Dermis blood vessel endothelial cell (primary cell): ENCODE results near the gene KMT2E. TPM values are rescaled to one million over a fixed set of nuclear protein-coding genes. Genes with fewer than 3 reads are reported as not detected.

Experiments used
- DNase-seq: peaks from one replicate; pipeline ENCODE4 v3.0.0; 2010
- total RNA-seq: library from RNA; depleted of rRNA; stranded (reverse); fragments of >200 nt; gene quantifications from 2 replicates; pipeline ENCODE4 v1.2.3, GENCODE V29; 2014

Gene KMT2E
- total RNA-seq, 1 donor from 2014 or later = 155 TPM

DNA sequence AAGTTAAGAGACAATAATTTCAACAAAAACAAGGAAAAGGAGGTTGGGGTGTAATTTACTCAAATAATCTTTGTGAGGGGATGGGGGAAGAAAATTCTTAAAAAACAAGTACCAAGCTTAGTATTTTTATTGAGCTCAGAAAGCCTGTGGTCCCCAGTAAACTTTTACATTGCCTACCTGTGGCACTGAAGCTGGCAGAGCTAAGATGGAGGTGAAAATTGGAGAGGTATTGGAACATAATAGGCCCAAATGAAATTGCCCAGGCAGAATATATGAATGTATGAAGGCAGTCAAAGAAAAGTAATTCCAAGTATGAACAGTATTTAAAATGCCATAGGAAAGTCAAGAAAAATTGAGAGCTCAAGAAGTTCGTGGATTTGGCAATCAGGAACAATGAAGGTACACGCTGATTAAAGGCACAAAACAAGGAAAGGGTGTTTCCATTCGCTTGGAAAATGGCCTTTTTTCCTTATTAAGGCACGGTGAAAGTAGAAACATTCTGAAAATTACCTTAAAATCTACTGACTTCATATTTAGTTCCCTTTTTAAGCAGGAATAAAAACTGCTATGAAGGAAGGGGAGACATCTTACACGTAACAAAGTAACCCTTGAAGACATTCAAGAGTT, 3.4 kb upstream of the KMT2E start:
- peak; percentile 40 for DNase-seq

DNA sequence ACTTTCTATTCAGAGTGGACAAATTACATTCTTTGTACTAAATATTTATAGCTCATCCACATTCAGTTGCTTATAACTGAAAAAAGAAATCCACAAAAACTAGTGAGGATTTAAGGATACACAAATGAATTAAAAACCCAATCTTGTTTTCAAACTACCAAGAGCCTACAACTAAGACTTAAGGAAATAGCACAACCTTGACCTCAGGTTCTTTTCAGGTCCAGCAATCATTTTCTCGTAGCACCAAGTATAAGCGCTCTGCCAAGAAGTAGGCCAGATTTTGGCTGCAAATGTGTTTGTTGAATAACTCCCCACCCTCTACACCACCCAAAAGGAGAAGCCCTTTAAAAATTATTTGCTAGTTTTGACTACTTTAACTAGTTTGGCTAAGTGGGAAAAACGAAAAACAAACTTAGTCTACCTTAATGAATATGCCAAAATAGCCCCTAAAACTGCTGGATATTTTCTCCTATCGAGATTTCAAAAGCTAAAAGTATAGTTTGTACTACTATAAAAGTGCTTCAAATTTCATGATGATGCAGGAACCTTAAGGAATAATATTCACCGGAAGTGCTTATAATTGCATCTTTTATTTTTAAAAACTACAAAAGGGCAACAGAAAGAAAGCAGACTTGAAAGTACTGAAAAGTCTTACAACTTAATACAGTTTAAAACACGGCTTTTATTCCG, 2.7 kb upstream of the KMT2E start:
- peak; percentile 56 for DNase-seq

DNA sequence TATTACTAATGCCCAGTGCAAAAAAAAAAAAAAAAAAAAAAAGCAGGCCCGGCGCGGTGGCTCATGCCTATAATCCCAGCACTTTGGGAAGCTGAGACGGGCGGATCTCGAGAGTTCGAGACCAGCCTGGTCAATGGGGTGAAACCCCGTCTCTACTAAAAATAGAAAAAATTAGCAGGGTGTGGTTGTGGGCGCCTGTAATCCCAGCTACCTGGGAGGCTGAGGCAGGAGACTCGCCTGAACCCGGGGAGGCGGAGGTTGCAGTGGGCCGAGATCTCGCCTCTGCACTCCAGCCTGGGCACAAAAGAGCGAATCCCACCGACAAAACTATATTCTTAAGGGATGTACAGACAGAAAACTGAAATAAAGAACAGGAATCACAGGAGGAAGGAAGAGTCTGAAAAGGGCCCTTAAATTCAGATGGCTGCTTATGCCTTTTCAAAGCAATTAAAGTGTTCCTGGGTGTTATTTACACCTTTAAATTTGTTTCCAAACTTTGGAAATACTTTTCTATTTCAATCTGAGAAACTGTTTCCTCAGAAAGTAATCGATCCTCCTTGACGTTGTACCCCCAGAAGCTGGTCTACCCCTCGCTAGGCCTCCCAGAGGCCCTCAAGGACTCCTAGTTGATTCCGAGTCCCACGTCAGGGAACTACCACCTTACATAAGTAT, 2.0 kb upstream of the KMT2E start:
- no peak for DNase-seq

DNA sequence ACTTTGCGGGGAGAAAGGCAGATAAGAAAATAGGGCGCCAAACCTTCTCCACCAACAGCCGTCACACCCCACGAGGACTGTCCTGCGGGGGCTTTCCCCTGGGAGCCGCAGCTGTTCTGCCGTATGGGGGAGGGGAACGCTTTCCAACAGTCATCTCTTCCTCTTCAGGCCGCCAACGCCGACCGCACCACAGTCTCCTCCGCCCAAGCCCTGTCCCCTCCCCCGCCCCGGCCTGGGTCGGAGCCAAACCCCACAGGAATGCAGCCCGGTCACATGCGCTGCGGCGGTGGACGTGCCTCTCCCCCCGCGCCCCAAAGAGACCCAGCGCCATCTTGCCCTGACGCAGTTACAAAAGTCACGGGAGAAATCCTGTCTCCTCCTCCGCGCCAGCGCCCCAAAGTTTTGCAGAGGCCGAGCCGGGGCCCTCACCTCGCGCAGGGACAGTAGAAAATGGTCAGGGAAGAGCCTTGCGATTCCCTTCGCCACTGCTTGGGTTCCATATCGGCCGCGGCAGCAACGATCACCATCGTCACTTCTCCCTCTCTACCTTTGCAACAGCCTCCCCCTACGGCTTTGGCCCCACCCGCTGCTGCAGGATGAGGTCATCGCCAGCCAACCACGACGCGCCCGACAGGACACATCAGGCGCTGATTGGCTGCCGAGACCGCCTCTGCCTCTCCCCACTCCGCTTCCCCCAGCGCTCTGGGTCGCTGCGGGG, 1.3 kb upstream of the KMT2E start:
- DNase-seq = peak; percentile 99

DNA sequence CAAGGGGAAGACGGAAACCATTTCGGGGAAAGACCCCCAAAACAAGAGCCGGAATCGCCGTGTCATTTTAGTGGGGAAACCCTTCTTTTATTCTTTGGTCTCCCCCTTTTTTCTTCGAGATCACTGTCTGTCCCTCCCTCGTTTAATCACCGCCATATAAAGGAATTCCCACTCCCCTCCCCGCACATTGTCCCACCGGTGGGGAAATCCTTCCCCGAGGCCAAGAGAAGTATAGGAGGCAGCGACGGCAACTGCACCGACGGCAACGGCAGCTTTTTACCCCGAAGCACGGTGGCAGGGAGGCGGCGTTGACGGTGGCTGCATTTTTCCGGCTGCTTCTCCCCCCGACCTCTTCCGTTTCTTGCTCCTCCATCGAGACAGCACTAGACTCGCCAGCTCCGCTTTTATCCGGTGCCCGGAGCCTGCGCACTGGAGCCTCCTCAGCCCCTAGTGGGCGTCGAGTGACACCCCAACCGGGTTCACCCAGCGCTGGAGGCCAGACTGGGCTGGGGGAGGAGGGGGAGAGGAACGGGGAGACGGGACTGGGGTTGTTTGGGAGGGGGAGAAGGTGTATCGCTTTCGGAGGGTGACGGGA, 687 bp upstream of the KMT2E start:
- peak; percentile 96 for DNase-seq

DNA sequence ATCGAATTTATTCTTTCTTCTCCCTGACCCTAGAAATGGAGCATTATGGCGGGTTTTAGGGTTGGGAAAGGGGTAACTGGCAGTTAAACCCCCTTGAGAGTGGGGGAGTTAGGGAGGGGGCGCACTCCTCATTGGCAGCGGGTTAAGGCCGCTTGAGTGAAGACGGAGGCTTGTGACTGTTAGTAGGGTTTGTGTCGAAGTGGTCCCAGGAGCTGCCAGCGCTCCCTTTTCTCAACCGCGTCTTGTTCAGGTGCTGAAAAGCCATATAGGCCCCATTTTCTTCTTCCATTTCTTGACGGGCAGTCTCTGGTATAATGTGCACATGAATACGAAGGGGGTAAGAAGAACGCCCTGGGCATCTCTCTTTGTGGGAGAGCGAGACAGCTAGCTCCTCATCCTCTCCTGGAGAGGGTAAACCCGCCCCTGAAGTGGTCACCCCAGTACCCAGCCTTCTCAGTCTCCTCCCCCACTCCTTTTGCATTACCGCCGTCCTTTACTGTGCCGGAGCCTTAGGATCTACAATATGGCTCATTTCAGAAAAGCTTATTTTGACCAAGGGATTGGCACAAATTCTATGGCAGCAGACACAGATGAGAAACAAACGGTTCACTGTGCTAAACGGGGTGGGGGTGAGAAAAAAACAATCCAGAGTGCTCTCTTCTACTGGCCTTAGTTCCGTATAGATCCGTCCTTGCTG, 836 bp downstream of the KMT2E start:
- DNase-seq = peak; percentile 68

DNA sequence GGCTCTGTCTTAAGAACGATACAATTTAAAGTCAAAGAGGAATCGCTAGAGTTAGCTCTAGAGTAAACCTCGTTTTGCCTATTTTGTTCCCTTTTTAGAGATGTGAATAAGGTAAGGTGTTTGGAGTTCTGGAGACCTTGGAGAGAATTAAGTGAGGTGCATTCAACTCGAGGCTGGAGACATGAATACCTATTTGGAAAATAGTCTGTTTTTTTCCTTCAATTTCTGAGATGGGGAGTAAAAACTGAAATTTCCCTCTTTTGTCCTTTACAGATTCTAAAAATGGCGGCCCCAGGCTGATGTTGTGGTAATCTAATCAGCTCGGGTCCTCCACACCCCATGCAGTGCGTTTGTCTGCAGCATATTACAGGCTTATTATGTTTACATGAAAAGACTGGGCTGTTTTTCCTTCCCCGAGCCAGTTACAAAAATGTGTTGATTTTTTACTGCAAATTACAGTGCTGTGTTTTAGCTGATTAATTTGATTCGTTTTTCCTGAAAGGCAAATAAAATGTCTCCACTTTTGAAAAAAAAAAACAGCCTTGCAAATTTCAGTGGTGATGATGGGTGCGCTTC, 1.5 kb downstream of the KMT2E start:
- peak; percentile 53 for DNase-seq

DNA sequence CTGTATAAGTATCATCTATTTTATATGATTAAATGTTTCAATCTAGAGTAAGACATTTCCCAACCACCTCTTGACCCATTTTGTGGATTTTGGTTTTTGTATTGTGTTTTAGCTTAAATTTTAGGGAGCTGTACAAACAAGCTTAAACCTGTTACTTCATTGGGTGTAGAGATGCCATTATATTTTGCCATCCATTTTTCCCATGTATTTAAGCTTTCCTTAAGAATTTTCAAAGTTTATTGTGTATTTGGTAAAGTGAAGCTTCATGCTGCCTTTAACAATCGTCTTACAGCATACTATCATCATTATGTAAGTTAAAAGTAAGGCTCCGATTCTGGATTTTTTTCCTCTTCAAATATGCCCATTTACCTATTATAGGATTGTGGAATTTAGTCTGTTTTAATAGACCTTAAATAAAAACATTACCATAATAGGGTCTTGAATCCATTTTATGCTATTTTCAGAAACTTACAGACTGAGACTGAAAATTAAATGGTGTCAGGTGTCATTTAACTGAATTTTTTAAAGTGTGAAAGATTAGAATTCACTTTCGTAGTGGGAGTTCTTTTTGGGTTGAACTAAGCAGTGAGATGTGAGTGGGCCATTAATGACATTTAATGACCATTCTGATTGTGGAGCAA, 2.2 kb downstream of the KMT2E start:
- DNase-seq = no peak

DNA sequence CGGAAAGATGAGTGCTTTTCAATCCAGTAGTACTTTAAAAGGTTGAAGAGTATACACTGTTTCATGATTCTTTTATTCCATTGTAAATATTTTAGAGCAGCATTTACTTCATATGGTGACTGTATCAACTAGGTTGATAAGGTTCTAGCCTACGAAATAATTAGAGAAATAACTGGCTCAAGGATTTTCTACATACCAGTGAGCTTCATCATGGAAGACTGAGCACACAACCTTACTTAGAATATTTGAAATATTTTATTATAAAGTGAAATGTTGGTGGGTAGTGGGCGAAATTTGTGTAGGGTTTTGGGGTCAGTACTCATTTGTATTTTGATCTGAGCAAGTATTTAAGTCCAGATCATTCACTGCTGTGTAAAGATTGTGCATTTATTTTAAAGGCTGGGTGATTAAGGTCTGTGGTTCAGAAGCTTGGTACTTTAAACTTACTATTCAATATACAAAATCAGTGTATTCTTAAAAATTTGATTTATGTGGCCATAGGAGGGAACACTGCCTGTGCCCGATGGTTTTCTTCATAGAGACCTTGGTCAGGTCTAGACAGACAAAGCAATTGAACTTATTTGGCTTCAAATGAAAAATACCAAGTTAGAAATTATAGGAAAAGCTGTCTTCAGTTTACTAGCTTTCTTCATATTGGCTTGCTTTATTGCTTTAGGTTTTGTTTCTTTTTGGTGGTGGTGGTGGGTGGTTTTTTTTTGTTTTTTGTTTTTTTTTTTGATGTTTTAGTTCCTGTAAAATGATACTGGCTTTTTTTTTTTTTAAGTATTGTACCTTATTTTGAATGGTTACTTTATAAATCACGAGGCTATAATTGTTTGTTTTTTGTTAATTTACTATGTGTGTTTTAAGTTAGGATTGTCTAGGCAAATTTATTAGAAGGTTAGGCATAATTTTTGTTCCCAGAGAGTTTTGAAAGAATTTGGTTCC, 3.0 kb downstream of the KMT2E start:
- no peak for DNase-seq

DNA sequence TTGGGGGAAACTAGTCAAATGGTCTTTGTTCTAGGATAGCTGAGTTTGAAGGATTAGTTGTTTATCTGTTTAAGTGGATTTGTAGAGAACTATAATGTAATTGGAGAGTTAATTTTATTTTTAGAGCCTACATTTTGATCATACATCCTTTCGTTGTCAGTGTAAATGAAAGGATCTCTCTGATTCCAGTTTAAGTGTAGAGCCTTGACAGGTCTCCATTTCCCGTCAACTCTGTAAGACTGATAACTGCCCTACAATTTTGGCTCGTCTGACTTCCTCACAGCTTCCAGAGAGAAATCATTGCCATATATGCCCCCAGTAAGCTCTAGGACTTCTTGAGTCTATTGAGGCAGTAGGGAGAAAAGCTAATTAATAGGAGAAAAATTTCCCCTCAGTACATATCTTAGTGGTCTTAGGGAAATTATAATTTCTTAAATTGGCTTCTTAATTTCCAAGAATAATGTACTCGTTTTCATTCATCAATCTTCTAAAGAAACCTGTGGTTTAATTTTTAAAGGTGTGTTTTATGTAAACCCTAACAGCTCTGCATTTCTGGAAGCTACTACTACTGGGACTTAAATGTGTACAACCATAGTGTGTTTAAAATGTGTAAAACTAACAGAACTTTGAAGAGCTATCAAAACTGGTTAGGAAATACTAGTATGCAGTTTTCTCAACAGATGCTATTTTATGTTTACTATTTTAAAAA, 3.8 kb downstream of the KMT2E start:
- DNase-seq = peak; percentile 52

DNA sequence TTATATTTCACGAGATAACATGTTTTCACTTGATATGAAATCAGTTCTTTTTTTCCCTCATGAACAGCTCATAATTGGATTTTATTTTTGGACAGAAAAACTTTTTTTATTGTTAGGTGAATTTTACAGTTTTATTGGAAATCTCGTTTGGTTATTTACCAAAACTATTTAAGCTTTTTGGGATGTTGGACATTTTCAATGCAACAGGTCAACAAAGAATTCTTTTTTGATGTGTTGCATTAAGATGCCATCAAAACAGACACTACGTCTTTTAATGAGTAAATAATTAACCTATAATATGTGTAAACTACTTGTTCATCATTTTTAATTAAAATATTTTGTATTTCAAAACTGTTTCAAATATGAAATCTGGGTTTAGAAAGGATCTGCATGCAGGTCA, 5.3 kb downstream of the KMT2E start:
- DNase-seq = no peak

DNA sequence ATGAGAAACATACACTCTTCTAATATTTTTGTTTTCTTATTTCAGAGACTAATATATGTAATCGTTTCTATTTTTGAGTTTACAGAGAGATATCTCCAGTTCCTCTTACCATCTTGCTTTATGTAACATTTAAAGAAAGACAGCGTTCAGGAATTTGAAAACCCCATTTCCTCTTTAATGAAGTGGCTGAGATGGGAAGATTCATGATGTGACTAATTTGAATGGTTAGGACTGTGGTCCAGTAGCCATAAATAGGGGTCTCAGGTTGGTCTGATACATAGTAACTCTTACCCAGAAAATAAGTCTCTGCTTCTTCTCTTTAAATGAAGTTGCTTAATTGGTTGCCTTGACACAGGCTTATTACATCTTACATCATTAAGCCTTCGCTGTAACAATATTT, 6.9 kb downstream of the KMT2E start:
- DNase-seq = no peak

DNA sequence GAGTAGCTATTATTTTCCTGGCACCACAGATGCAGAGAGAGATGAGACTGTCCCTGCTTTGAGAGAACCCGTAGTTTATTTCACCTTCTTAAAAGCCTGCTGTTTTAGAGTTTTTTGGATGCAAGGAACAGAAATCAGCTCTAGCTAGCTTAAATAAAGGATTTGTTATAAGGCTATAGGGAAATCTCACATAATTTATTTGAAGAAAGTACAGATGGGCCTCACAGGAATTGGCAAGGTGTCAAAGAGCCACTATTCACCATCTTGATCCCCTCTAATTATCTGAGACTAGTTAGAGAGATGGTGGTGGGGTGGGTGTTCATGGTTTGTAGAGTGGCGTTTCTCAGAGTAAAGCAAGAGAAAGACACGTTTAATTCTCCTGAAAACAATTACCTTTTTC, 7.3 kb downstream of the KMT2E start:
- no peak for DNase-seq

DNA sequence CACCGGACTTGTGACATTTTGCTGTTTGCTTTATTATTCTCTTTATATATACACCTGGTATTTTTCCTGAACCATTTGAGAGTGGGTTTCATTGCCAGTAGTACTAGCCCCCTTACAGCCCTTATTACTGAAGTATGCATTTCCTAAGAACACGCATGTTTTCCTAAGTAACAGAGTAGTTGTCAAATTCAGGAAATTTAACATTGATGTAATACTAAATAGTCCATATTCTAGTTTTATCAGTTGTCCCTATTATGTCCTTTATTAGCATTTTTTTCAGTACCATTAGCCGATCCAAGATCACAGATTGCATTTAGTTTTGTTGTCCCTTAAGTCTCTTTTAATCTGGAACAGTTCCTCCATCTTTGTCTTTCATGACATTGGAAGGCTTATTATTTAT, 8.0 kb downstream of the KMT2E start:
- DNase-seq = no peak

DNA sequence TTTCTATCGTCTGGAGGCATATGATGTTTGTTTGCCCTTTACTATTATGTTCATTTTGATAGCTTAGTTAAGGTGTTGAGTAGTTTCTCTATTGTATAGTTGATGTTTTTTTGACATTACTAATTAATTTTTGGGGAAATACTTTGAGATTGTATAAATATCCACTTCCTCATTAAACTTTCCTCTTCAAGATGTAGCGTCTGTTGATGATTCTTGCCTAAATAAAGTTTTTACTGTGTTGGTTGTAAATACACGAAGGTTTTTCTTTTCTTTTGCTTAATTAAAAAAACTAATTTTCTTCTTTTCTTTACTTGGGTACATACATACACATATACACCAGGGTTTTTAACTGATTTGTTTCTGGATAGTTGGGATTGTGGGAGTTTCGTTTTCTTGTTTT, 8.5 kb downstream of the KMT2E start:
- no peak for DNase-seq

DNA sequence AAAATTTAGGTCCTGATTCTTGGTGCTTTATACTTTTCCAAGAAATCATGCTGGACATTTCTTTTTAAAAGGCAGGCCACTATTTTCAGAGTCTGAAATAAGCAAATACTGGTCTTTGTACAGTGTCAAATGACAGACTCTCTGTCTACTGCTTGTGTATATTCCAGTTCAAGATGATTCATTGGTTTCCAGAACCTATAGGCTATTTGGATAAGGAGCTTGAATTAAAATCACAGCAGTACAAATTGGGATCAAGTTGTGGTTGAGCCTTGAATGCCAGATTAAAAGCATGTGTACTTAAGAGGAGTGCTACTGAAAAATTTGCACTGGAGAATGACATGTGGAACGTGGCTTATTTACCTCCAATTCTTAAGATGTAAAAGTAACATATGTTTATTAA, 10.7 kb downstream of the KMT2E start:
- DNase-seq = no peak

DNA sequence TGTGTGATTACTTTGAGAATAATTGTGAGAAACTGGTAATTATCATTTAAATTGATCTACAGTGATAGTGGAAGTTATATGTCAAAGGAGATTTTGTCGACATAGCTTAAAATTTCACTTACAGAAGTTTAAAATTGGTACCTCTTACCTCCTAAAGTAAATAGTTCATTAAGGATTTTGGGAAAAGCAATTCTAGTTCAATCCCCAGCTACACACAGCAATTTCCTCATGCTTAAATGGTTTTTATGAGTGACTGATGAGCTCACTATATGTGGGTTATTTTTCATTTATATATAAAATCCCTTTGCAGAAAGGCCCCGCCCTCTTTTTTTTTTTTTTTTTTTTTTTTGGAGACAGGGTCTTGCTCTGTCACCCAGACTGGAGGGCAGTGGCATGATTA, 12.7 kb downstream of the KMT2E start:
- DNase-seq = no peak

DNA sequence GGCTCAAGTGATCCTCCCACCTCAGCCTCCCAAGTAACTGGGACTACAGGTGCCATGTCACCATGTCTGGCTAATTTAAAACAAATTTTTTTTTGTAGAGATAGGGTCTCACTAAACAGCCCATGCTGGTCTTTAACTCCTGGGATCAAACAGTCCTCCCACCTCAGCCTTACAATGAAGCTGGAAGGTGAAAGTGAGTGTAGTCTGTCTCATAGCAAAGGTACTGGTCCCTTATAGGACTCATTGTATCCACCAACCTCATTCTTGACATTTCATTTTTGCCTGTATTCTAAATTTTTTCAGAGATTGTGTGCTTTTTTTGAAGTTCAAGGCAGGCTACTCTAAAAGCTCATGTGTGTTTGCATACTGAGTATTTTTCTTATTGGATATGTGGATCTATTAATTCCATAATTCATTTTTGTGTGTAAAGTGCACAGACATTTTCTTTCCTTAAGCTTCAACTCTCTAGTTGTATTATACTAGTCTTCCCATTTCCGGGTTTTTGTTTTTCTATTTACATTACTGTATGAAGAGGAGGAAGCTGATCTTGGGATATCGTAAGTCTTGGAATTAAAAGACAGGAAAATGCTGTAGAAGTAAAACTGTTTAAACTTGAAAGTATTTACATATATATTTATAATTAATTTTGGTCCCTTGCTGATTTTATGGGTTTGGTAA, 13.3 kb downstream of the KMT2E start:
- peak; percentile 36 for DNase-seq

DNA sequence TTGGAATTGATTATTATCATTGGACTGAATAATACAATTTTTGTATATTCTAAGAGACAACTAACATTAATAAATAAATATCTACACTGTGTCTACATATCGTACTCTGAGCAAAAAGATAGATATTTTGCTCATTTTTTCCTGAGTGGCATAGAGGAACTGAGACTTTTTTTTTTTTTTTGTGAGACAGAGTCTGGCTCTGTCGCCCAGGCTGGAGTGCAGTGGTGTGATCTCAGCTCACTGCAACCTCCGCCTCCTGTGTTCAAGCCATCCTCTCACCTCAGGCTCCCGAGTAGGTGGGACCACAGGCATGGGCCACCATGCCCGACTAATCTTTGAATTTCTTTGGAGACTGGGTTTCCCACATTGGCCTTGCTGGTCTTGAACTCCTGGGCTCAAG, 14.0 kb downstream of the KMT2E start:
- DNase-seq = no peak
